ENCODE results near the gene PRKACA.

The PRKACA gene

GRCh38 chr19:14091813-14092462 is 25.6 kb downstream of the PRKACA start:
- DNase-seq = peak; percentile 34

GRCh38 chr19:14091081-14091812 is 26.3 kb downstream of the PRKACA start:
- peak; percentile 52 for DNase-seq

- peak; percentile 82 for DNase-seq
Measured at GRCh38 chr19:14090509-14091080, 27.0 kb downstream of the PRKACA start, which contains the start of gene SAMD1. SAMD1 (minus strand) TSS chr19:14090751.

- DNase-seq = peak; percentile 46
Measured at GRCh38 chr19:14089662-14090508, 27.7 kb downstream of the PRKACA start.

GRCh38 chr19:14089412-14089661 is 28.2 kb downstream of the PRKACA start:
- no peak for DNase-seq

- no peak for DNase-seq
Measured at GRCh38 chr19:14088634-14089411, 28.7 kb downstream of the PRKACA start.

GRCh38 chr19:14086098-14086497 is 31.5 kb downstream of the PRKACA start:
- DNase-seq = no peak

GRCh38 chr19:14085309-14085995 is 32.1 kb downstream of the PRKACA start, which contains the start of gene C19orf67:
C19orf67 (minus strand) TSS chr19:14085783; CDS start chr19:14085627, 156 bp downstream.
- no peak for DNase-seq

GRCh38 chr19:14082675-14082960 is 34.9 kb downstream of the PRKACA start:
- DNase-seq = no peak

- DNase-seq = peak; percentile 20
Measured at GRCh38 chr19:14081797-14082674, 35.5 kb downstream of the PRKACA start.

GRCh38 chr19:14080887-14081796 is 36.4 kb downstream of the PRKACA start:
- DNase-seq = peak; percentile 99

- DNase-seq = no peak
Measured at GRCh38 chr19:14078411-14078810, 39.2 kb downstream of the PRKACA start.

GRCh38 chr19:14073925-14074838 is 43.4 kb downstream of the PRKACA start:
- DNase-seq = no peak

- DNase-seq = peak; percentile 71
Measured at GRCh38 chr19:14073261-14073924, 44.2 kb downstream of the PRKACA start.

- no peak for DNase-seq
Measured at GRCh38 chr19:14072535-14073260, 44.9 kb downstream of the PRKACA start, which contains the start of gene MISP3. MISP3 (plus strand) TSS chr19:14072786; CDS start chr19:14073310, 524 bp downstream.

- no peak for DNase-seq
Measured at GRCh38 chr19:14070268-14071050, 47.1 kb downstream of the PRKACA start.

GRCh38 chr19:14066134-14066533 is 51.4 kb downstream of the PRKACA start:
- DNase-seq = no peak

All from activated CD4-positive, alpha-beta T cell treated with anti-CD3 and anti-CD28 coated beads, Interleukin-2, amount 50 U/mL, for 1 hour (primary cell).